ENCODE measurements around the gene TTI1.

Gene TTI1

GRCh38 chr20:37948956-37949355 is 84.3 kb downstream of the TTI1 start:
- Histone ChIP-seq H3K4me1 (ENCODE audit: control insufficient read depth, insufficient read depth, low read length) (peaks cover 9% of the 10 kb centered on the region), H3K36me3 (ENCODE audit: control insufficient read depth, insufficient read depth, low read length) (no peaks in the 10 kb centered on the region), H3K27ac (ENCODE audit: insufficient read depth, low read depth, low read length, poor library complexity, severe bottlenecking) (no peak overlapping the region), H3K4me3 (ENCODE audit: insufficient read depth, low read depth, low read length) (no peak overlapping the region), H3K27me3 (ENCODE audit: control insufficient read depth, insufficient read depth, low read length, poor library complexity, severe bottlenecking) (no peaks in the 10 kb centered on the region), H3K9me3 (ENCODE audit: control insufficient read depth, low read length) (no peaks in the 10 kb centered on the region)
- 93 to 95% methylated on average over 11 of the region's 11 CpGs for WGBS, 2 experiments

GRCh38 chr20:37947943-37948342 is 85.3 kb downstream of the TTI1 start:
- no peak overlapping the region for H3K4me3 ChIP-seq (ENCODE audit: insufficient read depth, low read depth, low read length)
- 96 to 97% methylated on average over 6 of the region's 6 CpGs for WGBS, 2 experiments
- no peaks in the 10 kb centered on the region for H3K9me3 ChIP-seq (ENCODE audit: control insufficient read depth, low read length)
- H3K36me3 ChIP-seq (ENCODE audit: control insufficient read depth, insufficient read depth, low read length), result no peaks in the 10 kb centered on the region
- peaks cover 14% of the 10 kb centered on the region for H3K4me1 ChIP-seq (ENCODE audit: control insufficient read depth, insufficient read depth, low read length)
- no peak overlapping the region for H3K27ac ChIP-seq (ENCODE audit: insufficient read depth, low read depth, low read length, poor library complexity, severe bottlenecking)
- H3K27me3 ChIP-seq (ENCODE audit: control insufficient read depth, insufficient read depth, low read length, poor library complexity, severe bottlenecking), result no peaks in the 10 kb centered on the region

GRCh38 chr20:37946946-37947345 is 86.3 kb downstream of the TTI1 start:
- Histone ChIP-seq H3K27me3 (ENCODE audit: control insufficient read depth, insufficient read depth, low read length, poor library complexity, severe bottlenecking) (no peaks in the 10 kb centered on the region), H3K9me3 (ENCODE audit: control insufficient read depth, low read length) (no peaks in the 10 kb centered on the region)
- WGBS, 2 experiments, result 93% methylated on average over 5 of the region's 5 CpGs

GRCh38 chr20:37945091-37945547 is 88.1 kb downstream of the TTI1 start:
- Histone ChIP-seq H3K27ac (ENCODE audit: insufficient read depth, low read depth, low read length, poor library complexity, severe bottlenecking) (no peak overlapping the region), H3K36me3 (ENCODE audit: control insufficient read depth, insufficient read depth, low read length) (no peaks in the 10 kb centered on the region), H3K4me3 (ENCODE audit: insufficient read depth, low read depth, low read length) (no peak overlapping the region), H3K9me3 (ENCODE audit: control insufficient read depth, low read length) (no peaks in the 10 kb centered on the region), H3K4me1 (ENCODE audit: control insufficient read depth, insufficient read depth, low read length) (peaks cover 14% of the 10 kb centered on the region), H3K27me3 (ENCODE audit: control insufficient read depth, insufficient read depth, low read length, poor library complexity, severe bottlenecking) (no peaks in the 10 kb centered on the region)
- WGBS, 2 experiments, result 88 to 93% methylated on average over 11 of the region's 11 CpGs

More at GRCh38 chr20:37946946-37947345, 86.3 kb downstream of the TTI1 start:
- Histone ChIP-seq H3K27ac (ENCODE audit: insufficient read depth, low read depth, low read length, poor library complexity, severe bottlenecking) (no peak overlapping the region), H3K4me1 (ENCODE audit: control insufficient read depth, insufficient read depth, low read length) (peaks cover 14% of the 10 kb centered on the region), H3K4me3 (ENCODE audit: insufficient read depth, low read depth, low read length) (no peak overlapping the region), H3K36me3 (ENCODE audit: control insufficient read depth, insufficient read depth, low read length) (no peaks in the 10 kb centered on the region)

GRCh38 chr20:37944456-37944981 is 88.7 kb downstream of the TTI1 start:
- no peaks in the 10 kb centered on the region for H3K27me3 ChIP-seq (ENCODE audit: control insufficient read depth, insufficient read depth, low read length, poor library complexity, severe bottlenecking)
- H3K36me3 ChIP-seq (ENCODE audit: control insufficient read depth, insufficient read depth, low read length), result no peaks in the 10 kb centered on the region
- no peak overlapping the region for H3K4me3 ChIP-seq (ENCODE audit: insufficient read depth, low read depth, low read length)
- H3K27ac ChIP-seq (ENCODE audit: insufficient read depth, low read depth, low read length, poor library complexity, severe bottlenecking), result no peak overlapping the region
- no peaks in the 10 kb centered on the region for H3K9me3 ChIP-seq (ENCODE audit: control insufficient read depth, low read length)
- peaks cover 14% of the 10 kb centered on the region for H3K4me1 ChIP-seq (ENCODE audit: control insufficient read depth, insufficient read depth, low read length)
- 84 to 88% methylated on average over 11 of the region's 11 CpGs for WGBS, 2 experiments

GRCh38 chr20:37943501-37944455 is 89.5 kb downstream of the TTI1 start:
- H3K27ac ChIP-seq (ENCODE audit: insufficient read depth, low read depth, low read length, poor library complexity, severe bottlenecking), result no peak overlapping the region
- no peaks in the 10 kb centered on the region for H3K36me3 ChIP-seq (ENCODE audit: control insufficient read depth, insufficient read depth, low read length)
- no peak overlapping the region for H3K4me3 ChIP-seq (ENCODE audit: insufficient read depth, low read depth, low read length)
- H3K9me3 ChIP-seq (ENCODE audit: control insufficient read depth, low read length), result no peaks in the 10 kb centered on the region
- 90 to 93% methylated on average over 46 to 47 of the region's 47 CpGs for WGBS, 2 experiments
- peaks cover 14% of the 10 kb centered on the region for H3K4me1 ChIP-seq (ENCODE audit: control insufficient read depth, insufficient read depth, low read length)
- H3K27me3 ChIP-seq (ENCODE audit: control insufficient read depth, insufficient read depth, low read length, poor library complexity, severe bottlenecking), result no peaks in the 10 kb centered on the region

GRCh38 chr20:37943033-37943432 is 90.2 kb downstream of the TTI1 start:
- 76 to 78% methylated on average over 12 of the region's 12 CpGs for WGBS, 2 experiments
- Histone ChIP-seq H3K4me1 (ENCODE audit: control insufficient read depth, insufficient read depth, low read length) (peaks cover 14% of the 10 kb centered on the region), H3K27ac (ENCODE audit: insufficient read depth, low read depth, low read length, poor library complexity, severe bottlenecking) (no peak overlapping the region), H3K27me3 (ENCODE audit: control insufficient read depth, insufficient read depth, low read length, poor library complexity, severe bottlenecking) (no peaks in the 10 kb centered on the region), H3K9me3 (ENCODE audit: control insufficient read depth, low read length) (no peaks in the 10 kb centered on the region), H3K36me3 (ENCODE audit: control insufficient read depth, insufficient read depth, low read length) (no peaks in the 10 kb centered on the region), H3K4me3 (ENCODE audit: insufficient read depth, low read depth, low read length) (no peak overlapping the region)

- no peaks in the 10 kb centered on the region for H3K36me3 ChIP-seq (ENCODE audit: control insufficient read depth, insufficient read depth, low read length)
- H3K4me1 ChIP-seq (ENCODE audit: control insufficient read depth, insufficient read depth, low read length), result peaks cover 14% of the 10 kb centered on the region
- H3K4me3 ChIP-seq (ENCODE audit: insufficient read depth, low read depth, low read length), result no peak overlapping the region
- no peaks in the 10 kb centered on the region for H3K9me3 ChIP-seq (ENCODE audit: control insufficient read depth, low read length)
- WGBS, 2 experiments, result 97% methylated on average over 6 of the region's 6 CpGs
- no peaks in the 10 kb centered on the region for H3K27me3 ChIP-seq (ENCODE audit: control insufficient read depth, insufficient read depth, low read length, poor library complexity, severe bottlenecking)
- no peak overlapping the region for H3K27ac ChIP-seq (ENCODE audit: insufficient read depth, low read depth, low read length, poor library complexity, severe bottlenecking)
Observed at GRCh38 chr20:37941992-37942391, 91.3 kb downstream of the TTI1 start.

- 74 to 77% methylated on average over 8 of the region's 8 CpGs for WGBS, 2 experiments
Observed at GRCh38 chr20:37941332-37941731, 91.9 kb downstream of the TTI1 start.

GRCh38 chr20:37940858-37941257 is 92.4 kb downstream of the TTI1 start:
- H3K4me1 ChIP-seq (ENCODE audit: control insufficient read depth, insufficient read depth, low read length), result peaks cover 14% of the 10 kb centered on the region
- H3K36me3 ChIP-seq (ENCODE audit: control insufficient read depth, insufficient read depth, low read length), result no peaks in the 10 kb centered on the region
- no peaks in the 10 kb centered on the region for H3K27me3 ChIP-seq (ENCODE audit: control insufficient read depth, insufficient read depth, low read length, poor library complexity, severe bottlenecking)
- WGBS, 2 experiments, result 91 to 98% methylated on average over 6 of the region's 6 CpGs
- H3K4me3 ChIP-seq (ENCODE audit: insufficient read depth, low read depth, low read length), result no peak overlapping the region
- no peak overlapping the region for H3K27ac ChIP-seq (ENCODE audit: insufficient read depth, low read depth, low read length, poor library complexity, severe bottlenecking)
- no peaks in the 10 kb centered on the region for H3K9me3 ChIP-seq (ENCODE audit: control insufficient read depth, low read length)

More at GRCh38 chr20:37941332-37941731, 91.9 kb downstream of the TTI1 start:
- H3K4me1 ChIP-seq (ENCODE audit: control insufficient read depth, insufficient read depth, low read length), result peaks cover 14% of the 10 kb centered on the region
- H3K9me3 ChIP-seq (ENCODE audit: control insufficient read depth, low read length), result no peaks in the 10 kb centered on the region
- no peak overlapping the region for H3K4me3 ChIP-seq (ENCODE audit: insufficient read depth, low read depth, low read length)
- H3K27ac ChIP-seq (ENCODE audit: insufficient read depth, low read depth, low read length, poor library complexity, severe bottlenecking), result no peak overlapping the region
- no peaks in the 10 kb centered on the region for H3K27me3 ChIP-seq (ENCODE audit: control insufficient read depth, insufficient read depth, low read length, poor library complexity, severe bottlenecking)
- H3K36me3 ChIP-seq (ENCODE audit: control insufficient read depth, insufficient read depth, low read length), result no peaks in the 10 kb centered on the region

Measured in ectodermal cell (in vitro differentiated cells).